IMR-90 (cell line): ENCODE results near the gene CAPN2. TPM values are rescaled to one million over a fixed set of nuclear protein-coding genes. Genes with fewer than 3 reads are reported as not detected.

Experiments used
- BHLHE40 ChIP-seq: fragments of 150-350 bp; IDR thresholded peaks from 2 replicates; pipeline ENCODE4 v1.6.1; 2016; ENCODE audit warnings: mild to moderate bottlenecking, low read depth, low read length
- MXI1 ChIP-seq: IDR thresholded peaks from 2 replicates; pipeline ENCODE4 v1.6.1; 2012; ENCODE audit warnings: low read depth, mild to moderate bottlenecking, low read length, moderate library complexity, borderline replicate concordance
- POLR2A ChIP-seq: IDR thresholded peaks from 2 replicates; pipeline ENCODE4 v1.6.1; 2012; ENCODE audit warnings: mild to moderate bottlenecking, low read depth, low read length
- RAD21 ChIP-seq: IDR thresholded peaks from 2 replicates; pipeline ENCODE4 v1.6.1; 2012; ENCODE audit warnings: low read length, improper control_type of control experiment
- RFX5 ChIP-seq: IDR thresholded peaks from 2 replicates; pipeline ENCODE4 v1.8.0; 2012; ENCODE audit warnings: low read depth, mild to moderate bottlenecking, low read length, moderate library complexity
- polyA plus RNA-seq, 3 experiments: library from polyadenylated mRNA; depleted of rRNA; stranded (reverse); fragments of >200 nt; gene quantifications; 2 replicates each; pipeline ENCODE4 v1.2.3, GENCODE V29; 2012; ENCODE audit warnings: low replicate concordance in 1 of 3
- total RNA-seq: library from RNA; depleted of rRNA; stranded (reverse); fragments of >200 nt; gene quantifications from 2 replicates; pipeline ENCODE4 v1.2.3, GENCODE V29; 2012
- TF ChIP-seq, protein P1 (sequence below): fragments of 150-350 bp; IDR thresholded peaks from 2 replicates; pipeline ENCODE4 v1.6.1; 2017; ENCODE audit warnings: mild to moderate bottlenecking, antibody characterized with exemption, low read length, low read depth

Gene CAPN2
- total and polyA plus RNA-seq, 2 of the 4 experiments (the other 2 are of a cell fraction) = 339 to 430 TPM

GRCh38 chr1:223721658-223722607 lies 9.6 kb downstream of the CAPN2 start (continued):
- no peak for TF ChIP-seq BHLHE40
- no peak for TF ChIP-seq RAD21
- no peak for TF ChIP-seq POLR2A
- TF ChIP-seq RFX5 = no peak
- TF ChIP-seq MXI1 = no peak
- TF ChIP-seq, protein P1, sequence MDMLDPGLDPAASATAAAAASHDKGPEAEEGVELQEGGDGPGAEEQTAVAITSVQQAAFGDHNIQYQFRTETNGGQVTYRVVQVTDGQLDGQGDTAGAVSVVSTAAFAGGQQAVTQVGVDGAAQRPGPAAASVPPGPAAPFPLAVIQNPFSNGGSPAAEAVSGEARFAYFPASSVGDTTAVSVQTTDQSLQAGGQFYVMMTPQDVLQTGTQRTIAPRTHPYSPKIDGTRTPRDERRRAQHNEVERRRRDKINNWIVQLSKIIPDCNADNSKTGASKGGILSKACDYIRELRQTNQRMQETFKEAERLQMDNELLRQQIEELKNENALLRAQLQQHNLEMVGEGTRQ = no peak
